Measurements from ENCODE around the gene KHNYN. TPM values are rescaled to one million over a fixed set of nuclear protein-coding genes. Genes with fewer than 3 reads are reported as not detected.
A peak's percentile ranks its signal among the peaks of the same experiment; 100 is the strongest.

Gene KHNYN
- total RNA-seq, 2 experiments from 2014 or later, result 50.8 to 57.5 TPM

GRCh38 chr14:24390701-24391468 is 38.9 kb upstream of the KHNYN start:
- ChIA-PET POLR2A (interaction anchor here (0.6 to 1.5 kb wide), 2 partner anchors 11 to 144 kb away, joined by 3 read pairs; no protein-coding TSS in a partner anchor), CTCF (ENCODE audit: unreplicated experiment) (interaction anchor here (0.6 to 1.3 kb wide), 2 partner anchors 41 to 89 kb away, joined by 3 read pairs; no protein-coding TSS in a partner anchor)
- peak; percentile 24 for DNase-seq (ENCODE audit: low spot score)
- Histone ChIP-seq H3K4me2 (ENCODE audit: low read length) (no peak overlapping the region), H3K9me3 (ENCODE audit: low read length) (no peaks in the 10 kb centered on the region), H4K20me1 (ENCODE audit: insufficient read depth, low read length) (no peaks in the 10 kb centered on the region), H3K27ac (ENCODE audit: low read depth, low read length, poor library complexity, severe bottlenecking) (no peak overlapping the region), H3K4me3 (ENCODE audit: low read depth, low read length, poor library complexity, severe bottlenecking) (no peak overlapping the region), H3K79me2 (ENCODE audit: insufficient read depth, low read depth, low read length) (no peaks in the 10 kb centered on the region), H3K9me2 (ENCODE audit: insufficient read depth, low read length) (no peaks in the 10 kb centered on the region), H3K36me3 (ENCODE audit: insufficient read depth, low read length) (no peaks in the 10 kb centered on the region), H3K4me1 (ENCODE audit: insufficient read depth, low read length, poor library complexity, severe bottlenecking) (peaks cover 12% of the 10 kb centered on the region), H2AFZ (ENCODE audit: low read length) (peak overlapping the region; percentile 21; the same call in 1 of the 2 replicates)
- intact Hi-C loops (cut with micrococcal nuclease; ENCODE audit: unreplicated experiment), result no loop called here
- no TSS peak for BruUV-seq (replicated peaks)
- TF ChIP-seq EZH2phosphoT487 (IDR thresholded peaks at IDR 0.05; ENCODE audit: borderline replicate concordance, low read depth, low read length), result no peak
- no peak for TF ChIP-seq CTCF (conservative IDR thresholded peaks at IDR 0.05; ENCODE audit: low read length)

- Histone ChIP-seq H3K79me2 (ENCODE audit: insufficient read depth, low read depth, low read length) (no peaks in the 10 kb centered on the region), H3K4me2 (ENCODE audit: low read length) (no peak overlapping the region), H4K20me1 (ENCODE audit: insufficient read depth, low read length) (no peaks in the 10 kb centered on the region), H3K4me1 (ENCODE audit: insufficient read depth, low read length, poor library complexity, severe bottlenecking) (peaks cover 12% of the 10 kb centered on the region), H3K9me3 (ENCODE audit: low read length) (no peaks in the 10 kb centered on the region), H3K27ac (ENCODE audit: low read depth, low read length, poor library complexity, severe bottlenecking) (no peak overlapping the region), H3K4me3 (ENCODE audit: low read depth, low read length, poor library complexity, severe bottlenecking) (no peak overlapping the region), H3K9me2 (ENCODE audit: insufficient read depth, low read length) (no peaks in the 10 kb centered on the region), H3K36me3 (ENCODE audit: insufficient read depth, low read length) (no peaks in the 10 kb centered on the region), H2AFZ (ENCODE audit: low read length) (no peak overlapping the region)
- intact Hi-C loops (cut with micrococcal nuclease; ENCODE audit: unreplicated experiment), result no loop called here
- ChIA-PET CTCF (ENCODE audit: unreplicated experiment) (no interaction called here), POLR2A (no interaction called here)
- DNase-seq (ENCODE audit: low spot score), result no peak
- TF ChIP-seq EZH2phosphoT487 (IDR thresholded peaks at IDR 0.05; ENCODE audit: borderline replicate concordance, low read depth, low read length) (no peak), CTCF (conservative IDR thresholded peaks at IDR 0.05; ENCODE audit: low read length) (peak; percentile 53; the same call in 1 of the 2 replicates)
- no TSS peak for BruUV-seq (replicated peaks)
These were observed 37.2 kb upstream of the KHNYN start for GRCh38 chr14:24392325-24393091.
